ENCODE data around the gene SFXN2.

DNA sequence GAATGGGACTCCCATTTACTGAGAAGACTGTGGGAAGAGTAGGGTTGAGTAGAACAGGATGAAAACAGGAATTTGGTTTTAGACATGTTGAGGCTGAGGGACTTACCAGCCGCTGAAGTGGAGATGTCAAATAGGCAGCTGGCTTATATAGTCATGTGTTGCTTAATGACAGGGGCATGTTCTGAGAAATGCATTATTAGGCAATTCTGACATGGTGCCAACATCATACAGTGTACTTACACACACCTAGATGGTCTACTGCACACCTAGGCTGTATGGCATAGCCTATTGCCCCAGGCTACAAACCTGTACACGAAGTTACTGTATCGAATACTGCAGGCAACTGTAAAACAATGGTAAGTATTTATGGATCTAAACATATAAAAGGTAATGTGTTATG is 17.7 kb upstream of the SFXN2 start:
- TF ChIP-seq POLR2A (IDR thresholded peaks at IDR 0.05), result no peak
- TF ChIP-seq, protein P1, sequence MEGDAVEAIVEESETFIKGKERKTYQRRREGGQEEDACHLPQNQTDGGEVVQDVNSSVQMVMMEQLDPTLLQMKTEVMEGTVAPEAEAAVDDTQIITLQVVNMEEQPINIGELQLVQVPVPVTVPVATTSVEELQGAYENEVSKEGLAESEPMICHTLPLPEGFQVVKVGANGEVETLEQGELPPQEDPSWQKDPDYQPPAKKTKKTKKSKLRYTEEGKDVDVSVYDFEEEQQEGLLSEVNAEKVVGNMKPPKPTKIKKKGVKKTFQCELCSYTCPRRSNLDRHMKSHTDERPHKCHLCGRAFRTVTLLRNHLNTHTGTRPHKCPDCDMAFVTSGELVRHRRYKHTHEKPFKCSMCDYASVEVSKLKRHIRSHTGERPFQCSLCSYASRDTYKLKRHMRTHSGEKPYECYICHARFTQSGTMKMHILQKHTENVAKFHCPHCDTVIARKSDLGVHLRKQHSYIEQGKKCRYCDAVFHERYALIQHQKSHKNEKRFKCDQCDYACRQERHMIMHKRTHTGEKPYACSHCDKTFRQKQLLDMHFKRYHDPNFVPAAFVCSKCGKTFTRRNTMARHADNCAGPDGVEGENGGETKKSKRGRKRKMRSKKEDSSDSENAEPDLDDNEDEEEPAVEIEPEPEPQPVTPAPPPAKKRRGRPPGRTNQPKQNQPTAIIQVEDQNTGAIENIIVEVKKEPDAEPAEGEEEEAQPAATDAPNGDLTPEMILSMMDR (IDR thresholded peaks at IDR 0.05), result no peak

Measured in adrenal gland (tissue), 5 donors.